Measurements from ENCODE around the gene OCIAD2.
A peak's percentile ranks its signal among the peaks of the same experiment; 100 is the strongest.

OCIAD2 gene, protein sequence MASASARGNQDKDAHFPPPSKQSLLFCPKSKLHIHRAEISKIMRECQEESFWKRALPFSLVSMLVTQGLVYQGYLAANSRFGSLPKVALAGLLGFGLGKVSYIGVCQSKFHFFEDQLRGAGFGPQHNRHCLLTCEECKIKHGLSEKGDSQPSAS

DNA sequence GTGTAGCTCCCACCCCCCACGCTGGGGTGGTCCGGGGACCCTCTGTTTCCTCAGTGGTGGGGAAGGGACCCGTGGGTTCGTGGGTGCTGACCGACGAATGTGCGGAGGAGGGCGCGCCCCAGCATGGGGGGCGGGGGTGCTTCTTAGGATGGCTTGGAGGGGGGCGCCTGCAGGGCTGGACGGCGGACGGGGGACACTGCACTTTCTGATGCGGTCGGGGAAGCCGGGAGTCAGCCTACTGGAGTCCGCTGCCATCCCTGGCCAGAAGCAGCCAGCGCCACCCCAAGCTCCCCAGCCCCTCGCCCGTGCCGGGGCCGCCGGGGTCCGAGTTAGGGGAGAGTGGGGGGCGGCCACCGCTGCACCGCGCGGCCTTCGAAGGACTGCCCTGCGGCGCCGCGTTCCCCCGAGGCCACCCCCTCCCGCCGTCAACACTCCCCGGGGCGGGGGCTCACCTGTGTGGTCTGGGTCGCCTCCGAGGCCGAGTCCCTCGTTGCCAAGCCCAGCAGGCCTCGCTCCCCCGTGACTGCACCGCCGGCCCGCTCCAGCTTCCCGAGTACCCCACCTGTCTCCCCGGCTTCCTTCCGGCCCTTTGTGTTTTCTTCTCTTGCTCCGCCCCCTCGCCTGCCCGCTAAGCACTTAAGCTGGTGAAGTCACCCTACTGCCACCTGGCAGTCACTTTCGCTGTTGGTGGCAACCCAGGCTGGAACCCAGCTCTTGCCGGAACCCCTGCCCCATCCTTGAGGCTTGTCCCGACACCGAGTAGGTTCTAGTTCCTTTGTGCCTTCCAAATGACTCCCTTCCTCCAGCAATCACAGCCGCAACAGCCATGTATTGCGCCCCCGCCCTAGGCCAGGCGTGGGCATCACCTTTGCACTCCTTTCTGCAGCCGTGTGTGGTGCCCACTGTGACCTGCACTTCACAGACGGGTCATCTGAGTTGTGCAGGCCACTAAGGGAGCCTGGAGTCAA is at the start of gene OCIAD2:
Gene OCIAD2 (minus strand): TSS at position 569 of the 968 bp plus-strand sequence. CDS start 2,225 bp downstream, outside the sequence.
- Mint-ChIP-seq H3K27me3 (peaks cover 15% of the 10 kb centered on the region), H3K4me1 (ENCODE audit: low read depth) (peaks cover 16% of the 10 kb centered on the region)
- intact Hi-C loops (cut with micrococcal nuclease) = no loop called here

DNA sequence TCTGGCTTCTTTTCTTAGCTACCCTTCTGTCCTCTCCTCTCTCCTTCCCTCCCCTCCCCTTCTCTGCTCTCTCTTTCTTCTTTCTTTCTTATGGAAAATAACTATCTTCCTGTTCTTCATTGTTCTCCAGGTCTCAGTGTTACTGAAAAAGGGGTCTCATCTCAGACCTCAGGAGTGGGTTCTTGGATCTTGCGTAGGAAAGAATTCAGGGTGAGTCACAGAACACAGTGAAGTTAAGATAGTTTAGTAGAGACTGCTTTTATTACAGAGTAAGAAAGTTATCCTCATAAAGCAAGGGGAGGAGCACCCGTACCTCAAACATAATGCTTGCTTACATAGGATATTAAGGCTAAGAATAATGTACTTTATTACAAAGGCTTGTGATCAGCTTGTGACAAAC is 47.7 kb upstream of the OCIAD2 start:
- intact Hi-C loops (cut with micrococcal nuclease) = no loop called here
- Mint-ChIP-seq H3K27ac (no peak overlapping the region), H3K36me3 (ENCODE audit: low read depth) (no peaks in the 10 kb centered on the region), H3K4me3 (no peak overlapping the region), H3K27me3 (peaks cover 2% of the 10 kb centered on the region), H3K4me1 (ENCODE audit: low read depth) (no peaks in the 10 kb centered on the region), H3K9me3 (no peaks in the 10 kb centered on the region)

More for the DNA sequence above, at the start of gene OCIAD2:
- peak within 1 kb of the TSS; percentile 75 for H3K27ac Mint-ChIP-seq
- no peaks in the 10 kb centered on the region for H3K9me3 Mint-ChIP-seq
- no peaks in the 10 kb centered on the region for H3K36me3 Mint-ChIP-seq (ENCODE audit: low read depth)
- peak within 1 kb of the TSS; percentile 90 for H3K4me3 Mint-ChIP-seq

DNA sequence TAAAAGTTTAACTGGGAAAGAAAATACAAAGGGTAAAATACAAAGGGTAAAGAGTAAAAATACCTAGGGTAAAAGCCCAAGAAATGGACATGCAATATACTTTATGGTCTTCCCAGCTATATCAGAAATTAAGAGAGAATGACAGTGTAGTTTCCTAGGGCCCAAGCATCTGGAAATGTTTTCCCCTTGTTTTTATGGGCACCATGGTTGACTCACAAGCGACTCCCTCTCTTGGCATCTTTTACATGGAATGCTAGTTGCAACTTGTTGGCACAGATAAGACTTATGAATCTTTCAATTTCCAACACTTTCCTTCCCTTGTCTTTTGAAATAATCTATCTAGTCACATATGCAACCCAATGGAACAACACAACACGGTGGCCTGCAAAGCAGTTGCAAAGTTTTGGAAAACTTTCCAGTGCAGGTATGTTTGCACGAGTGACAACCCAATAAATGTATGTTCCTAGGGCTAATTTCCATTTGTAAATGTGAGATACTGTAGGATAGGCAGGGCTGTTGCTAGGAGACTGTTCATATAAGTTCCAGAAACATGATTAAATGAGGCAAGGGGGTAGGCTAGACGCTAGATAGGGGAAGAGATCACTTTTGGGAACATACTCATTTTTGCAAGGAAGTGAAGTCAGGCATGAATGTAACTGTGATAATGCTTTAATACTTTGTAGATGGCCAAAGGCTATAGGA is 43.1 kb upstream of the OCIAD2 start:
- H3K4me3 Mint-ChIP-seq = no peak overlapping the region
- H3K4me1 Mint-ChIP-seq (ENCODE audit: low read depth) = no peaks in the 10 kb centered on the region
- no peak overlapping the region for H3K27ac Mint-ChIP-seq
- H3K36me3 Mint-ChIP-seq (ENCODE audit: low read depth) = no peaks in the 10 kb centered on the region
- no peaks in the 10 kb centered on the region for H3K9me3 Mint-ChIP-seq
- intact Hi-C loops (cut with micrococcal nuclease) = no loop called here
- no peaks in the 10 kb centered on the region for H3K27me3 Mint-ChIP-seq

DNA sequence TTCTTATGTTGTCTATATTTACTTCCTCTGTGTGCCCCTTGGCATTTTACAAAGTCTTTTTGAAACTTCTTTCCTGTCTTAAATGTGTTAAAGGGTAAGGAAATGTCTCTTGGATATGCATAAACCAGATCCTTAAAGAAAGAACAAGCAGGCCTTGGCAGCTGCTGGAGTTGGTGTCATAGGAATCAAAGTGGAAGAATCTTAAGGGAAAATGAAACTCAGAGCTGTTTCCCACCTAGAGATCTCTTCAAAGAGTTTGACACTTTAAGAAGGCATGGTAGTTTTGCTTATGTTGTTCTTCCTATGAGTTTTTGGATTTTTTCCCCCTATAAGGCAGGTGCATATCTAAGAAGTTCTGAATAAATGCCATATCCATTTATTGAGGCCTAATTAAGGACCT is 42.5 kb upstream of the OCIAD2 start:
- no peak overlapping the region for H3K27ac Mint-ChIP-seq
- H3K4me1 Mint-ChIP-seq (ENCODE audit: low read depth) = no peaks in the 10 kb centered on the region
- no peaks in the 10 kb centered on the region for H3K27me3 Mint-ChIP-seq
- no peaks in the 10 kb centered on the region for H3K36me3 Mint-ChIP-seq (ENCODE audit: low read depth)
- H3K4me3 Mint-ChIP-seq = no peak overlapping the region
- H3K9me3 Mint-ChIP-seq = no peaks in the 10 kb centered on the region
- intact Hi-C loops (cut with micrococcal nuclease) = no loop called here

DNA sequence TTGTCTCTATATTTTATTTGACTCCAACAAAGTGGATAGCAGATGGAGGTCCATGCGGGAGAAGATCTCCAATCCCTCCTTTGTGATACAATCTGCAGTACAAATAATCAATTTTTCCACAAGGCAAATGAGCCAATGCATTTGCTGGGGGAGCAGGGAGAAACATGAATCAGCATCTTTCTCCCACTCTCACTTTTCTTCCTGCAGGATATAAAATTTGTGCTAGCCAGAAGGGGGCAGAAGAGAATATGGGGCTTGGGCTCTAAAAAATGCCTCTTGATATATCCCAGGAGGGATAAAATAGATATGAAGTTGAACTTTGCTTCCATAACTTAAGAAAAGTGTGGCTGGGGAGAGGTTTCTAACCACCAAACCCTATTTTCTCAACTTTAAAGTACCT is 41.2 kb upstream of the OCIAD2 start:
- intact Hi-C loops (cut with micrococcal nuclease) = no loop called here
- Mint-ChIP-seq H3K4me1 (ENCODE audit: low read depth) (no peaks in the 10 kb centered on the region), H3K27me3 (no peaks in the 10 kb centered on the region), H3K4me3 (no peak overlapping the region), H3K36me3 (ENCODE audit: low read depth) (no peaks in the 10 kb centered on the region), H3K9me3 (no peaks in the 10 kb centered on the region), H3K27ac (no peak overlapping the region)

DNA sequence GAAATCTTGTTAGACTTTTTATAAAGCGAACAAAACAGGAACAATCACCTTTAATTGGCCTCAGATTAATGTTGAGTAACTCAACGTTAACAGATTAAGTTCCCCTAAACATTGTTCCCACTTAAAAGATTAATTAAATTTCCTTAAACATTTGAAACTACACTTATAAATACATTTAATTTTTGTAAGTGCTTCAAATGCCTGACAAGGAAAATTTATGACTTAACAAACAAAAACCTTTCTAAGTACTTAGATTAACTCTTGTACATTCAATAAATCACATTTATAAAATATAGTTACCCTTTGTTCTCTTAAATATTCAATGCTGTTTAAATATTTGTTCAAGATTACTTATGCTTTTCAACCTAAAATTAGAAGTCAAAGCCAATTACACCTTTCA is 39.4 kb upstream of the OCIAD2 start:
- H3K27ac Mint-ChIP-seq = no peak overlapping the region
- no peaks in the 10 kb centered on the region for H3K4me1 Mint-ChIP-seq (ENCODE audit: low read depth)
- H3K36me3 Mint-ChIP-seq (ENCODE audit: low read depth) = no peaks in the 10 kb centered on the region
- no peak overlapping the region for H3K4me3 Mint-ChIP-seq
- H3K9me3 Mint-ChIP-seq = no peaks in the 10 kb centered on the region
- intact Hi-C loops (cut with micrococcal nuclease) = no loop called here
- H3K27me3 Mint-ChIP-seq = peaks cover 2% of the 10 kb centered on the region

DNA sequence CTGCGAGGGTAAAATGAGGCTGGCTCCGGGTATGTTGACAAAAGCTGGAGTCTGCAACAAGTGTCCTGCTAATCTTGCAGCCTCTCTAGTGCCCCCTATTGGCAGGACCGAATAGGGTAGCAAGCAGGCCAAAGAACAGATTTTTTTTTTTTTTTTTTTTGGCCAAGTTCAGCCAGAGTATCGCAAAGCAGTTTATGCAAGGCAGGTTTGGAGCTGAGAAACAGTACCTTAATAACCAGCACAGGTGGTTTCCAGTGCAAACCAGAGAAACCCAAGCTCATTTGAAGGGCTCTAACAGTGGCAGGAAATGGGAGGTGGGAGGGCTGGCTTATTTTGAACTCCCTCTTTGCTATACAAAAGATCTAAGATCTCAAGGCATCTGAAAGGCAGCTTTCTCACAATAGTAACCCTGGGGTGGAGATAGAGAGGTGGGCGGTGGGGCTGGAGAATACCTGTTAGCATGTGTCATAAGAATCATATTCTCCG is 38.2 kb upstream of the OCIAD2 start:
- Mint-ChIP-seq H3K9me3 (no peaks in the 10 kb centered on the region), H3K4me1 (ENCODE audit: low read depth) (no peaks in the 10 kb centered on the region), H3K36me3 (ENCODE audit: low read depth) (no peaks in the 10 kb centered on the region), H3K4me3 (no peak overlapping the region), H3K27ac (no peak overlapping the region), H3K27me3 (peaks cover 3% of the 10 kb centered on the region)
- intact Hi-C loops (cut with micrococcal nuclease) = no loop called here

DNA sequence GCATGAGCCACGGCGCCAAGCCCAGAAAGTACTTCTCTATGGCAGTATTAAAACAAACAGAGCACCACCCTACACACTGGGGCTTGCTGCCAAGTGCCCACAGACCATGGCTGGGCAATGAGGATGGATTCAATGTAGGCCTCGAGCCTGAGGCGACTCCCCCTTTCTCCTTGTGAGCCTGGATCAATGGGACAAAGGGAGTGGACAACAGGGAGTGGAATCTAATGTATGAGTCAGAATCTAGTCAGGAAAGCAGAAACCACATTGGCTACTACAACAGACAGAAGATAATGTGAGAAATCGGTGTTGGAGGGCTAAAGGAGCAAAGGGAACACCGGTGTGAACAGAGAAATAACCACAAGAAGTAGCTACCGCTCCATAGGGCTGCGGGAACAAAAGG is 37.7 kb upstream of the OCIAD2 start:
- Mint-ChIP-seq H3K4me3 (no peak overlapping the region), H3K27ac (no peak overlapping the region), H3K27me3 (peaks cover 3% of the 10 kb centered on the region), H3K4me1 (ENCODE audit: low read depth) (no peaks in the 10 kb centered on the region), H3K36me3 (ENCODE audit: low read depth) (no peaks in the 10 kb centered on the region), H3K9me3 (no peaks in the 10 kb centered on the region)
- intact Hi-C loops (cut with micrococcal nuclease) = no loop called here

DNA sequence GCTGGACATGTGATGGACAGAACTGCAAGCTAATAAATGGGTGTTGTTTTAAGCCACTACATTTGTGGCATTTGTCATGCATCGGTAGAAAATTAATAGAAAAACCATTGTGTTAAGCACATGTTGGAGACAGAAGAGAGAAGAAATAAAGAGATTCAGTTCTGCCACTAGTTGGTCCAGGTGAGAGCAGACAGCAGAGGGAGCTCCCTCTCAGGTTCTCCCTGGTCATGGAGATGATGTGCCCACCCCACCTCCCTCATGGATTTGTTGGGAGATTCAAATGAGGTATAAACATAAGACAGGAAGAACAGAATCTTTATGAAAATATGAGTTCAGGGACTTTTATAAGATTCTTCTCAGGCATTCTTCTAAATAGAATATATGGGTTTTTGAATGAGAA is 36.8 kb upstream of the OCIAD2 start:
- peaks cover 3% of the 10 kb centered on the region for H3K27me3 Mint-ChIP-seq
- H3K27ac Mint-ChIP-seq = no peak overlapping the region
- no peaks in the 10 kb centered on the region for H3K36me3 Mint-ChIP-seq (ENCODE audit: low read depth)
- intact Hi-C loops (cut with micrococcal nuclease) = no loop called here
- H3K9me3 Mint-ChIP-seq = peaks cover 2% of the 10 kb centered on the region
- no peaks in the 10 kb centered on the region for H3K4me1 Mint-ChIP-seq (ENCODE audit: low read depth)
- no peak overlapping the region for H3K4me3 Mint-ChIP-seq

DNA sequence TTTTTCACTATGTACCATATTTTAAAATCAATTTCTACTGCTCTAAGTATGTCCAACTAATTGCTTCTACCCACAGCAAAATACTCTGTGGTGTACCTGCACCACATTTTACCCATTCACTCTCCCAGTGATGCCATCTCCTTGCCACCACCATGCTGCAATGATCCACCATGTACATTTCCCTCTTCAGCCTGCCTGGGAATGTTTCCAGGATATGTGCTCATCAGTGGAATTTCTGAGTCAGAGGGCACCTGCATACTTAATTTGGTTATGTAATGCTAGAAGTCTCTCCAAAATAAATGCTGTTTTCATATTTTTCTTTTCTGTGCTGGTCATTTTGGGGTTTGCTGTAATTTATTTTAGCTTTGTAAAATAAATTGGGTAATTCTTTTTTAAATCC is 33.2 kb upstream of the OCIAD2 start:
- intact Hi-C loops (cut with micrococcal nuclease) = no loop called here
- Mint-ChIP-seq H3K27ac (no peak overlapping the region), H3K9me3 (peaks cover 8% of the 10 kb centered on the region)

DNA sequence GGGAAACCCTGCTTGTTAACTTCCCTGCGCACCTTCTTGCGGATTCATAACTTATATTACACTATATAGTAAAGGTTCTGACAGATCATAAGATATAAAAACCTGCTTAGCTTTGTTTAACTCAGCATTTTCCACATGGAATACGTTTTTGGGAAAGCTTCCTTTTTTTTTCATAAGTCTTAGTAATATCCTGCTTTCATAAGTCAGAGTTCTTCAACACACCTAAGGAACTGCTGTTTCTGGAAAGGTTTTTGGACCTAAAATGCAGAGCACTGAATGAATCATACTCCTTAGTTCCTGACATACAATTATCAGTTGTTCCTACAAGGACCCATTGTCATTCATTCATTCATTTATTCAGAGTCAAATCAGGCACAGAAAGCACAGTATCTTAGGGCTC is 32.3 kb upstream of the OCIAD2 start:
- Mint-ChIP-seq H3K4me1 (ENCODE audit: low read depth) (no peaks in the 10 kb centered on the region), H3K27me3 (peaks cover 3% of the 10 kb centered on the region), H3K36me3 (ENCODE audit: low read depth) (no peaks in the 10 kb centered on the region), H3K27ac (no peak overlapping the region), H3K4me3 (no peak overlapping the region), H3K9me3 (peaks cover 8% of the 10 kb centered on the region)
- intact Hi-C loops (cut with micrococcal nuclease) = no loop called here

More for the DNA sequence above, 33.2 kb upstream of the OCIAD2 start:
- Mint-ChIP-seq H3K4me3 (no peak overlapping the region), H3K4me1 (ENCODE audit: low read depth) (no peaks in the 10 kb centered on the region), H3K36me3 (ENCODE audit: low read depth) (no peaks in the 10 kb centered on the region), H3K27me3 (peaks cover 3% of the 10 kb centered on the region)

DNA sequence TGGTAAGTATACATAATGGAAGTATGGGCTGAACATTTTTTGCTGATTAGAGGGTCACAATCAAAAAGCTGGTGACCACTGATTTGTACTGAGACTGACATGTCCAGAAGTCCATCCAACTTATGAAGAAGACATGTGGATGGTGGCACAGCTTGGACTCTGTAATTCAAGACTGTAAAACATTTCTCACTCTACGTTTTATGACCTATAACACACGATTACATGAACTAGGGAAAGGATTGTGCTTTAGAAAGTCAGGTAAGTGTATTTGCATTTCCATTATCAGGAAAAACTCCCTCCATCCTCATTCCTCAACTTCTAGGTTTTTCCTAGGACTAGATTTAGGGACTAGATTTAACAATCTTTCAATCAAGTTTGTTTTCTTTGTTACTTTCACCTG is 30.5 kb upstream of the OCIAD2 start:
- intact Hi-C loops (cut with micrococcal nuclease) = no loop called here
- Mint-ChIP-seq H3K4me3 (no peak overlapping the region), H3K4me1 (ENCODE audit: low read depth) (no peaks in the 10 kb centered on the region), H3K9me3 (peaks cover 8% of the 10 kb centered on the region), H3K27me3 (peaks cover 3% of the 10 kb centered on the region), H3K27ac (no peak overlapping the region), H3K36me3 (ENCODE audit: low read depth) (no peaks in the 10 kb centered on the region)

DNA sequence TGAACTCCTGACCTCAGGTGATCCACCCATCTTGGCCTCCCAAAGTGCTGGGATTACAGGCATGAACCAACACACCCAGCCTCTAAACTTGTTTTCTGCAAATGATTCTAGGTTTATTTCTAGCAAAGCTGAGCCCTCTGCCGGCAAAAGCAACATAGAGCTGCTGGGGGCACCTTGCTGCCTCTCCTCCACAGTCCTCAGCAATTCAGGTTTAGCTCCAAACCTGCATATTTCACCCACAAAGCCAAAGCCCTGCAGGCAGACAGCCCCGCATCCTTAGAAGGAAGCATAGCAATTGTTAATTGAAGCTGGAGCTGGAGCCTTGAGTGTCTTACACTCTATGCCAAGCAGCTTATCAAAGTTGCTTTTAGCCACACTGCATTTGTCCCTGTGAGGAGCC is 24.9 kb upstream of the OCIAD2 start:
- intact Hi-C loops (cut with micrococcal nuclease) = no loop called here
- H3K36me3 Mint-ChIP-seq (ENCODE audit: low read depth) = no peaks in the 10 kb centered on the region
- H3K4me1 Mint-ChIP-seq (ENCODE audit: low read depth) = no peaks in the 10 kb centered on the region
- H3K4me3 Mint-ChIP-seq = no peak overlapping the region
- H3K27me3 Mint-ChIP-seq = no peaks in the 10 kb centered on the region
- H3K9me3 Mint-ChIP-seq = no peaks in the 10 kb centered on the region
- no peak overlapping the region for H3K27ac Mint-ChIP-seq

DNA sequence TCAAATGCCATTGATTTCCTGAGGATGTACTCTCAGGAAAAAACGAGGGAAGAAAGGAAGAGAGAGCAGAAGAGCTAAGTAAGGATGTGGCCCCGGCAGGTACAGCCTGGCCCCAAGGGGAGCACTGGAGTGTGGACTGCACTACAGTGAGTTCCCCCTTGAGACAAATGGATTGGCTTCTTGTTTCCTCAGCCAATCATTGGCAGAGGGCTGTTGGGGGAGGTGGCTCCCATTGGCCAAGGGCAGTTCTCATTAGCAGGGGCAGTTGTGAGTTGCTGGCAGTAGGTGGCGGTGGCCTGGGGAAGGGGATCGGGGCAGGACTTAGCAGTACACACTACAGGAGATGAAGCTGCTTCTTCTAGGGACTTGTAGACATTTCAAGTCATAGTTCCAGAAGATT is 24.1 kb upstream of the OCIAD2 start:
- Mint-ChIP-seq H3K36me3 (ENCODE audit: low read depth) (no peaks in the 10 kb centered on the region), H3K9me3 (no peaks in the 10 kb centered on the region), H3K27me3 (no peaks in the 10 kb centered on the region), H3K4me1 (ENCODE audit: low read depth) (no peaks in the 10 kb centered on the region), H3K27ac (no peak overlapping the region), H3K4me3 (no peak overlapping the region)
- intact Hi-C loops (cut with micrococcal nuclease) = no loop called here

Data from dendritic cell treated with granulocyte-macrophage colony-stimulating factor and Interleukin-4, amounts not matched to agents 40 ng/mL and 50 ng/mL, for 4 days (primary cell).